ENCODE measurements around the gene HMGN5.

- no peak for TF ChIP-seq TCF4 (CRISPR knock-in tag; IDR thresholded peaks at IDR 0.05; ENCODE audit: borderline replicate concordance)
- no peak for TF ChIP-seq CREB5 (CRISPR knock-in tag; IDR thresholded peaks at IDR 0.05; ENCODE audit: low read depth)
- TF ChIP-seq SNAI2 (CRISPR knock-in tag; IDR thresholded peaks at IDR 0.05), result no peak
- no peak for TF ChIP-seq PPARA (CRISPR knock-in tag; IDR thresholded peaks at IDR 0.05; ENCODE audit: borderline replicate concordance)
- TF ChIP-seq ESRRG (CRISPR knock-in tag; IDR thresholded peaks at IDR 0.05), result no peak
These were observed 27.5 kb upstream of the HMGN5 start for GRCh38 chrX:81229229-81229628.

Measured in SK-N-SH treated with all-trans-retinoic acid at 6 μM for 48 hours (cell line).